HEK293T (cell line): ENCODE results near the gene FAM98C.
A peak's percentile ranks its signal among the peaks of the same experiment; 100 is the strongest.

Source experiments
- CTCF ChIA-PET: fragments of 350-600 bp; formaldehyde crosslinking; extraction: SDS; loops from one replicate; lab custom pipeline; 2021; ENCODE audit warnings: antibody characterized with exemption, inconsistent platforms; lab: Yijun Ruan, JAX
- POLR2A ChIA-PET: fragments of 350-600 bp; formaldehyde crosslinking; extraction: SDS; loops from one replicate; lab custom pipeline; 2020; ENCODE audit warnings: antibody characterized with exemption, inconsistent platforms; lab: Yijun Ruan, JAX
- DNase-seq: peaks from one replicate; pipeline ENCODE4 v3.0.0; 2012; ENCODE audit warnings: mixed read lengths; ENCODE audit errors: extremely low spot score
- ARNT ChIP-seq: fragments of 450-650 bp; IDR thresholded peaks from 2 replicates; pipeline ENCODE4 v1.6.1; 2017; ENCODE audit warnings: mild to moderate bottlenecking
- BHLHE40 ChIP-seq: fragments of 450-650 bp; IDR thresholded peaks from 2 replicates; pipeline ENCODE4 v1.6.1; 2016; ENCODE audit warnings: mild to moderate bottlenecking, moderate library complexity, borderline replicate concordance
- CTBP1 ChIP-seq: fragments of 450-650 bp; IDR thresholded peaks from 2 replicates; pipeline ENCODE4 v1.6.1; 2016; ENCODE audit warnings: borderline replicate concordance
- ELF4 ChIP-seq: fragments of 450-650 bp; IDR thresholded peaks from 2 replicates; pipeline ENCODE4 v1.6.1; 2017; ENCODE audit warnings: antibody characterized with exemption
- FOXA1 ChIP-seq: fragments of 450-650 bp; IDR thresholded peaks from 2 replicates; pipeline ENCODE4 v1.6.1; 2016; ENCODE audit warnings: mild to moderate bottlenecking
- FOXK2 ChIP-seq: fragments of 450-650 bp; IDR thresholded peaks from 2 replicates; pipeline ENCODE4 v1.6.1; 2016; ENCODE audit warnings: mild to moderate bottlenecking
- FOXM1 ChIP-seq: fragments of 450-650 bp; IDR thresholded peaks from 2 replicates; pipeline ENCODE4 v1.6.1; 2017; ENCODE audit warnings: mild to moderate bottlenecking, borderline replicate concordance
- HDGF ChIP-seq: fragments of 450-650 bp; IDR thresholded peaks from 2 replicates; pipeline ENCODE4 v1.6.1; 2017; ENCODE audit warnings: antibody characterized with exemption, borderline replicate concordance
- L3MBTL2 ChIP-seq: fragments of 450-650 bp; conservative IDR thresholded peaks from 2 replicates; pipeline ENCODE4 v1.6.1; 2016; ENCODE audit warnings: mild to moderate bottlenecking
- LEF1 ChIP-seq: fragments of 450-650 bp; IDR thresholded peaks from 2 replicates; pipeline ENCODE4 v1.6.1; 2017; ENCODE audit warnings: mild to moderate bottlenecking, borderline replicate concordance
- NFRKB ChIP-seq: fragments of 450-650 bp; IDR thresholded peaks from 2 replicates; pipeline ENCODE4 v1.6.1; 2016; ENCODE audit warnings: mild to moderate bottlenecking, moderate library complexity
- PKNOX1 ChIP-seq: fragments of 450-650 bp; IDR thresholded peaks from 2 replicates; pipeline ENCODE4 v1.6.1; 2016
- SP1 ChIP-seq: fragments of 450-650 bp; IDR thresholded peaks from 2 replicates; pipeline ENCODE4 v1.6.1; 2017
- SUZ12 ChIP-seq: fragments of 450-650 bp; IDR thresholded peaks from 2 replicates; pipeline ENCODE4 v1.6.1; 2016; ENCODE audit warnings: mild to moderate bottlenecking
- TARDBP ChIP-seq: fragments of 450-650 bp; IDR thresholded peaks from 2 replicates; pipeline ENCODE4 v1.6.1; 2016
- ZNF384 ChIP-seq: fragments of 450-650 bp; IDR thresholded peaks from 2 replicates; pipeline ENCODE4 v1.6.1; 2016

The FAM98C gene

GRCh38 chr19:38402967-38403674, at the start of gene FAM98C:
FAM98C (plus strand) TSS chr19:38403093; CDS start chr19:38403154, 61 bp downstream.
- TF ChIP-seq FOXK2 (no peak), FOXM1 (peak; percentile 25; the same call in 1 of the 2 replicates), CTBP1 (no peak), L3MBTL2 (peak; percentile 67), FOXA1 (no peak), LEF1 (no peak), NFRKB (no peak), ELF4 (peak; percentile 30; the same call in 1 of the 2 replicates), SP1 (peak; percentile 71), PKNOX1 (no peak), BHLHE40 (no peak), TARDBP (no peak), ARNT (no peak), HDGF (no peak), SUZ12 (no peak), ZNF384 (no peak)
- ChIA-PET POLR2A (interaction anchor here (0.6 to 2.8 kb wide), 15 partner anchors 10 to 936 kb away, joined by 3 to 23 read pairs (median 4); partner anchors contain the start of genes ACTN4, CATSPERG, EIF3K and GGN), CTCF (interaction anchor here (0.6 to 1.7 kb wide), 20 partner anchors 8 to 527 kb away, joined by 3 to 11 read pairs (median 4); partner anchors contain the start of genes GGN, MAP4K1, MRPS12 and SARS2)
- peak; percentile 99 for DNase-seq

- TF ChIP-seq FOXM1, result no peak
- no peak for TF ChIP-seq NFRKB
- TF ChIP-seq SP1, result no peak
- CTCF ChIA-PET, result no interaction called here
- no peak for DNase-seq
- POLR2A ChIA-PET, result interaction anchor here (1.9 kb wide), 1 partner anchor 18 kb away, joined by 6 read pairs; the partner anchor contains the start of gene PSMD8
Measured at GRCh38 chr19:38355728-38356725, 46.9 kb upstream of the FAM98C start.

DNA sequence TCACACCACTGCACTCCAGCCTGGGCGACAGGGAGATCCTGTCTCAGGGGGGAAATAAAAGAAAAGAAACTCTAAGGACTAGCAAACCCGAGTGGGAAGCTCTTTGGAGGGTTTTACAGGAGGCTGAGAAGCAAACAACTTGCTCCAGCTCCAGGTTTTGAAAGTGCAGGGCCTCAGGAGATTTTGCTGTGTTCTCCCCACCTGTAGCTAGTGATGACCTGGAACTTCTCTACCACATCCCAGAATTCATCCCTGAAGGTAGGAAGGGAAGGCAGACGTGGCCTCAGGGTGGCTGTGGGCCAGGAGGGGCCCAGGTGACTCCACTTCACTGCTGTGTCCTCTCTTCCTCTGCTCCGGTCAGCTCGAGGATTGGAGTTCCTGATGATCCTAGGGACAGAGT, 44.8 kb upstream of the FAM98C start:
- POLR2A ChIA-PET, result interaction anchor here (1.9 kb wide), 1 partner anchor 16 kb away, joined by 6 read pairs; the partner anchor contains the start of gene PSMD8
- CTCF ChIA-PET, result no interaction called here
- TF ChIP-seq ARNT, result no peak
- TF ChIP-seq L3MBTL2, result no peak
- no peak for TF ChIP-seq LEF1
- TF ChIP-seq ZNF384, result no peak
- no peak for TF ChIP-seq FOXA1
- TF ChIP-seq FOXM1, result no peak
- no peak for TF ChIP-seq FOXK2
- TF ChIP-seq CTBP1, result no peak
- TF ChIP-seq SP1, result no peak
- TF ChIP-seq PKNOX1, result no peak
- TF ChIP-seq SUZ12, result no peak
- no peak for DNase-seq

- TF ChIP-seq CTBP1 (no peak), LEF1 (no peak), PKNOX1 (no peak), HDGF (no peak), ARNT (no peak), ELF4 (no peak), NFRKB (no peak), BHLHE40 (no peak)
- DNase-seq, result no peak
- POLR2A ChIA-PET, result interaction anchor here (4.4 kb wide), 1 partner anchor 15 kb away, joined by 31 read pairs; the partner anchor contains the start of gene PSMD8
- CTCF ChIA-PET, result no interaction called here
Measured at GRCh38 chr19:38359242-38360021, 43.5 kb upstream of the FAM98C start.

GRCh38 chr19:38360351-38360750, 42.5 kb upstream of the FAM98C start:
- no peak for DNase-seq
- POLR2A ChIA-PET, result interaction anchor here (4.4 kb wide), 1 partner anchor 14 kb away, joined by 31 read pairs; the partner anchor contains the start of gene PSMD8
- no peak for TF ChIP-seq FOXA1
- no peak for TF ChIP-seq LEF1
- TF ChIP-seq TARDBP, result no peak
- no peak for TF ChIP-seq ZNF384
- TF ChIP-seq ELF4, result no peak
- no peak for TF ChIP-seq SUZ12
- no peak for TF ChIP-seq L3MBTL2
- TF ChIP-seq CTBP1, result no peak
- TF ChIP-seq HDGF, result no peak
- TF ChIP-seq FOXK2, result no peak
- TF ChIP-seq FOXM1, result no peak
- TF ChIP-seq ARNT, result no peak
- no peak for TF ChIP-seq PKNOX1
- TF ChIP-seq SP1, result no peak
- no peak for TF ChIP-seq NFRKB
- TF ChIP-seq BHLHE40, result no peak
- CTCF ChIA-PET, result no interaction called here
